ENCODE measurements around the gene GALNT18.

Gene GALNT18

DNA sequence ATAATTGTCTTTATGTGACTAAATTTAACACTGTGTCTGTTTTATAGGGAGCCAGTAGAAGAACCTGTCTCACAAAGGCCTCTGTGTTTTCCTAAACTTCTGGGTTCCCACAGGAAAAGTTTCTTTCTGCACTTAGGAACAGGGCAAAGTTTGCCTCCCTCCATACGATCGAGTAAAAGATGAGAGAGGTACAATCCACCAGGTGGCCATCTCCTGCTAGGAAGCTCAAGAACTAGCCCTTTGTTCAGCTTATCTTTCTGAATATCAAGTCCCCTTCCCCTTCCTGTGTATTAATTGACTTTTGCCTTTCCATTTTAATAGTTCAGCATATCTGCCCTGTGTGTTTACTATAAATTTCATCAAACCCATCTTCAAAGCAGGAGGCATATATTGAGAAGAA lies 286.8 kb downstream of the GALNT18 start:
- no peak for ATAC-seq

DNA sequence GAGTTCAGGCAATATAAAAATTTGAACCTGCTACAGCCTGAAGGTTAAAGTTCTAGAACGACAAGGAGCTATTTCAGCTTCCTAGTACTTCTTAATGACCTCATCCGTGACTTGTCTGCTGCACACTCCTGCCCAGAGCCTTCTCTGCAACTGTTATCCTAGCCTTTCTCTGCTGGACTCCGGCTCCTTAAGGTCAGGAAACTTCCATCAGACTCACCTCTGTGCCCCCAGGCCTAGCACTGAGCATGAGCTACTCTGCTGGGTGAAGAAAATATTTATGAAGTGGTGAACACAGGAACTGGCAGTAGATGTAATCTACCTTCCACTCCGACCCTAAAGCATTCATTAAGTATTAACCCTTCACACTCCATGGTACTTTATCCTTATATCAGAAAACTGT lies 287.2 kb downstream of the GALNT18 start:
- no peak for ATAC-seq

DNA sequence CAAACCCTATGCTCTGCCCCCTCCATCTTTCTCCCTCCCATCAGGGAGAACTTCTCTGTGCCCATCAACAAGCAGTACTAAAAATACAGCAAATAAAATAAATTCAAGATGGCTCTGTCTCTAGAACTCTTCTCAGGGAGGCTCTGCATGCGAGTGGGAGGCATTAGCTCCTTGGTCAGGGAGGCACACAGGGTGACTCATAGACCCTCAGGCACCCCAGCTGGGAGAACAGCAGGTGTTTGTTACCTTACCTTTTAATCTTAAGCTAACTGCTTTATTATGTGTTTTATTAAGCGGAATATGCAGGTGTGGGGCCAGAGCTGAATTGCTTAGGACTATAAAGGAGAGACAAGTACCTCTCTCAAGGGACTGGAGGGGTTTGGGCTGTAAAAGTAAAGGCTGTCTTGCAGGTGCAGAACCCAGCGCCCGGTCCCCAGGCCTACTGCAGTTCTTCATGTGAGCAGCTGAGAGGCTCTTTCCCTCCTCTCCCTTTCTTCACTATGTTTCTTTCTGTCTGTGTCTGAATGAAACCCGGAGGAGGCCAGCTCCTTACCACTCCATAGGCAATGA lies 289.6 kb downstream of the GALNT18 start:
- ATAC-seq = no peak

- no peak for ATAC-seq
Observed at GRCh38 chr11:11329062-11329806, 292.6 kb downstream of the GALNT18 start.

DNA sequence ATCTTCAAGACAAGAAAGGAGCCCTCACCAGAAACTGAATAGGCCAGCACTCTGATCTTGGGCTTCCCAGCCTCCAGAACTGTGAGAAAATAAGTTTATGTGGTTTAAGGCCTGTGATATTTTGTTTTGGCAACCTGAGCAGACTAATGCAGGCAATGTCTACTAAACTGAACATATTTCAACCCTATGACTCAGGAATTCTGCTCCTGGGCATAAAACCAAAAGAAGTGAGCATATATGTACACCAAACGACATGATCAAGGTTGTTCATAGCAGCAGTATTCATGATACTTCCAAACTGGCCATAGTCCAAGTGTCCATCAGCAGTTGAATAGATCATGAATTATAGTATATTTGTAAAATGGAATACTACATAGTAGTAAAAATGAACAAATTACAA lies 297.7 kb downstream of the GALNT18 start:
- ATAC-seq = no peak

- ATAC-seq = no peak
Observed at GRCh38 chr11:11322101-11322500, 299.7 kb downstream of the GALNT18 start.

- ATAC-seq = no peak
Observed at GRCh38 chr11:11320825-11321224, 301.0 kb downstream of the GALNT18 start.

DNA sequence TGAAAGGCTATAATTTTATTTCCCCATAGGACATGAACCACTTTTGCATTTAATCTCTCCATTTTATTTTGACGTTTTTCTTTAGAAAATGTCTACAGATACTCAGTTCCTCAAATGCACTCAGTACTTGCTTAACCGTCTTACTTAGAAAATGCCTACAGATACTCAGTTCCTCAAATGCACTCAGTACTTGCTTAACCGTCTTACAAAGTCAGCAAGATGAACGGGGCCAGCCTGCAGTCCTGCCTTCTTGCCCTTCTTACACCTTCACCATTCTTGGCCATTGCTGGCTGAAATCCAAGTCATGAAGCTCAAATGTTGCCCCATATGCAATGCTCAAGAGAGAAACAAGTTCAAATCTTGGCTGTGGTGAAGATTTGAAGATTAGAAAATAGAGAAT lies 302.8 kb downstream of the GALNT18 start:
- no peak for ATAC-seq

DNA sequence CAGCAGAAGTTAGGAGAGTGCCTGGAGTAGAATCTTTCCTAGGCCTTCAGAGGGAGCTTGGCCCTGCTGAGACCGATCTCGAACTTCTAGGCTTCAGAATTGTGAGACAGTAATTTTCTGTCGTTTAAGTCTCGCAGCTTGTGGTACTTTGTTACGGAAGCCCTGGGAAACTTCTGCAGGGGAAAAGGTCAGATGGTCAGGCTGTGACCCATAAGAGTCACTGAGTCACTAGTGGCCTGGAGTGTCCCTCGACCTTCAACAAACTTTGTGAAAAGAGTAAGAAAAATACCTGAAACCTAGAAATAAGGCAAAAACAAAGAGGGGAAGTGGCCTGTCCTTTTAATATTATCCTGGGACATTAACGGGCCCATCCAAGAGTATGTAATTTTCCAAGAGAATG lies 303.3 kb downstream of the GALNT18 start:
- ATAC-seq = no peak

- no peak for ATAC-seq
Observed at GRCh38 chr11:11316651-11317230, 305.1 kb downstream of the GALNT18 start.

DNA sequence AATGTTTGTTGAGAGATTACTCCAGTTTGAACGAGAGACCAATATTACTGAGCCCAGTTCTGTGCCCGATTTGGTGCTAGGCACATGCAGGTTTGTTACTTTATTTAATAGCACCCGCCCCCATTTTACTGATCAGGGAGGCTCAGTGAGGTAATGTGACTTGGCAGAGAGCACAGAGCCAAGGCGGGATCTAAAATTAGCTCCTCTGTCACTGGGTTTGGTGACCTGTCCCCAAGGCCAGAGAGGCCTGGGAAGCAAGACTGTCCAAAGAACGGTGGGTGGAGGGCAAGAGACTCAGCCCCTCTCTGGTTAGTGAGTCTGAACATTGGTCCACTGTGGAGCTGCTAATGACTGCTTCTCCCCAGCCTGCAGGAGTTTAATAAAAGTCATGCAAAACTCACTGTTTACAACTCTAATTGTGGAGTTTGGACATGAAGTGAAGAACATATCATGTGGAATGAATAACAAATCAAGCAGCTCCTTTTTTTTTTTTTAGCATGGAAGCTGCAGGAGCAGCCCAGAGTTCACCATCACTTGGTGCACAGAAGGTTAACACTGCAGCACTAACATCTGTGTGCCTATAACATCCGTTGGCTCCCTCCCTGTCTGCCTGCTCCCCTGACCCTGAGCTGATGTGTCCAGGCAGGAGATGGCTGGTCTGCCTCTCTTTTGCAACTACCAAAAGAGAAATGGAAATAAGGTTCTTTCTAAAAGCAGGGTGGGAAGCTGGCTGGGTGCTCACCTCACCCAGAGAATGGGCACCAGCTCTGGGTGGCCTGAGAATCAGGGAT lies 307.7 kb downstream of the GALNT18 start:
- ATAC-seq = no peak

DNA sequence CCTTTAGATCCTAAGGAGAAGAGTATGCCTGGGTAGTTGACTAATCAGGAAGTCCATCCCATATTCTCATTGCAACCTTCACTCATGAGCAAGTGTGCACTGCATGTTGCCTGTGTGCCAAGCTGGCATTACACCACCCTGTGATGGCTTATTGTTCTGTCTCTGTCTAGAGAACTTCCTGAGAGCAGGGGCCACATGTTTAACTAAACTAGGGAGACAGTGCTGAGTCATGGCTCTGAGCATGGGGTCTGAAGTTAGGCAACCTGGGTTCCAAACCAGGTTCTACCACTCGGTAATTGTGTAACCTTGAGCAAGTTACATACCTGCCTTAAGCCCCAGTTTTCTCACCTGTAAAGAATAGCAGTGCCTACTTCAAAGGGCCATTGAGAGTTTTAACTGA lies 308.4 kb downstream of the GALNT18 start:
- ATAC-seq = no peak

DNA sequence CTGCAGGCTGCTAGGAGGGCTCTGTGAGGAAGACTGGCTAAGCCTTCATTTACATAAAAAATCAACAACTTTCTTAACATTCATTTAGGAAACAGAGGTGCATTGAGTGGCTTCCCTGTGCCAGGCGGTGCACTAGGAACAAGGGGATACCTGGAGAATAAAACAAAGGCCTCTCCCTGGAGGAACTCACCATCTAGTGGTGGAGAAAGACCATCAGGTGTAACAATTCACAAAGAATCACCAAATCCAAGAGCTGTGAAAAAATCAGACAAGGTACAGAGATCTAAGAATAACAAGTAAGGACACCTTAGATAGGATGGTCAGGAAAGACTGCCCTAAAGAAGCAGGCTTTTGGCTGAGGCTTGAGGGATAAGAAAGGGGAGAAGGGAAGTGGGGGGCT lies 309.1 kb downstream of the GALNT18 start:
- ATAC-seq = no peak

- no peak for ATAC-seq
Observed at GRCh38 chr11:11311169-11311568, 310.6 kb downstream of the GALNT18 start.

- no peak for ATAC-seq
Observed at GRCh38 chr11:11309906-11310305, 311.9 kb downstream of the GALNT18 start.

DNA sequence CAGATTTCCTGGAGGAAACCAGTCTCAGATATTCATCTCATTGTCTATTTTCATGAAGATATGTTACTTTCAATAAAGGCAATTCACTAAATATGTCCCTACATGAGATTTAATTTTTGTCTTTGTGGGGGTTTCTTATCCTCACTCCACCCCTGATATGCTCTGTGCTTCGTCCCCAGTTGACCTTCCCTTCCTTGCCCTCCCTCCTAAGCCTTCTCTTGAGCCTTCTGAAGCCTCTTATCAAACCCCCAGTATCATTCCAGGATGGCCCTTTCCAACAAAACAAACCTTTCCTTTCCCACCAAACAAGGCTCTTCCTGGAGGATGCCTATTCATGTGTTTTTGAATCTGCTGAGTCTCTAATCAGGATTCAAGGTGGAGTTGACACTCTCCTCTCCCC lies 313.6 kb downstream of the GALNT18 start:
- ATAC-seq = no peak

DNA sequence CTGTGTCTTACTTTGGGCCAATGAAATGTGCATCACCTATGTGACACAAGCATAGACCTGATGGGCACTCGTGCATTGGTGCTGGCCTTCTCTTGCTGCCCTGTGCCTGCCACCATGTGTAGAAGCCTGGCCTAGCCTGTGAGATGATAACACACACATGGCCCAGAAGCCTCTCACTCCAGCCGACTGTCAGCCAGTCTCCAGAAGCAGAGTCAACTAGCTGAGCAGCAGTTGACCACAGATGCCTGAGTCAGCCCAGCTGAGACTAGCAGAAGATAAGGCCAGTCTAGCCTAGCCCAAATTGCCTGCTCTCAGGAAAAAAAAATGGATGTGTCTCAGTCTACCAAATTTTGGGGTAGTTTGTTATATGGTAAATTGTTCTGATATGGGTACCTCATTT lies 314.9 kb downstream of the GALNT18 start:
- ATAC-seq = no peak

DNA sequence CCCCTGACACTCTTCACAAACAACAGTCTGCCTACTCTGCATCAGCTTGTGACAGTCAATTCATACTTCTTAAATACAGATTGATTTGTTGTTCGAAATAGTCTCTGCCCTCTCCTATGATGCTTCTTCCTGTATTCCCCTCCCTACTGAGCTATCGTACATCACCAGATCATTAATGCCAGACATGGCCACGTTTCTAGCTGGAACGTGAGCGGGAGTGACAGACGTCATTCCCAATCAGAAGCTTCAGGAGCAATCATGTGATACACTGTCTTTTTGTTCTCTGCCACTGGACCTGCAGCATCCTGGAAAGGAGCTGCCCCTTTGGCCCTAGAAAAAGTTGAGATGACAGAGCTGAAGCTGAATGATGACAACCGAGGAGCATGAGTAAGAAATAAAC lies 317.3 kb downstream of the GALNT18 start:
- no peak for ATAC-seq

DNA sequence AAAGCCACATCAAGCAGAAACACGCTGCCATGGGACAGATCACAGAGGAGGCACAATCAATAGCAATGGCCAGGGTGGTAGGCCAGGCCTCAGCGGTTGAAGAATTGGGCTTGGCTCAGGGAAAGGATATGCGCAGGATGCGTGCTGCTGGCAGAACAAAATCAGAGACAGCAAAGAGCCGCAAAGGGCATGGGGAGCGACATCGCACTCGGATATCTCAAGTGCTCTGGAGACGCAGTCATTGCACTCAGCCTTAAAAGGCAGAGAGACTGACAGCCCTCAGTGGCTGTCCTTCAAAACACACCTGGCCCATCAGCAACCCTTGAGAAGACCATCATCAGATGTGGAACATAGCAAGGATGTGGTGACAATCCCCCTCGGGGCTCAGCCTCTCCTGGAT lies 319.2 kb downstream of the GALNT18 start:
- no peak for ATAC-seq

GRCh38 chr11:11301212-11301611 lies 320.6 kb downstream of the GALNT18 start:
- ATAC-seq = no peak

GRCh38 chr11:11297578-11297977 lies 324.2 kb downstream of the GALNT18 start:
- ATAC-seq = no peak

DNA sequence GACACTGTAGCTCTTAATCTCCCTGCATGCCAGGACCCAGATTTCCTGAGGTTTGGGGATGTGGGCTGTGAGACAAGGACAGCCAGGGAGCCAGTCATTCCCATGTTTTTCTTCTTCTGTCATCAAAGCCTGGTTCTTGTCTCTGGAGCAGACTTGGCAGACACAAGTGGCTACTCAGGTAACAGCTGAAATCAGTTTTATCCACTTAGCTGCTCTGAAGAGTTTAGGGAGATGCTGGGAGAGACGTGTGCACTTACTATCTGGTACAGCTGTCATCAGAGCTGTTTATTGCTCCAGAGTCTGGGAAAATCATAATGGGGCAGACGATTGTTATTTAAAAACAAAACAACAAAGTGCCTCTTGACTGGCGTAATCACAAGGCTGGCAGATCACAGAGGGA lies 325.4 kb downstream of the GALNT18 start:
- ATAC-seq = no peak

GRCh38 chr11:11294551-11294855 lies 327.3 kb downstream of the GALNT18 start:
- no peak for ATAC-seq
